Measurements from ENCODE around the gene P2RY8.
"Not testable (repeated sequence)": the region's sequence is repeated elsewhere in the genome, so short reads cannot be mapped to it uniquely, and the experiment has no call there.

Gene P2RY8

DNA sequence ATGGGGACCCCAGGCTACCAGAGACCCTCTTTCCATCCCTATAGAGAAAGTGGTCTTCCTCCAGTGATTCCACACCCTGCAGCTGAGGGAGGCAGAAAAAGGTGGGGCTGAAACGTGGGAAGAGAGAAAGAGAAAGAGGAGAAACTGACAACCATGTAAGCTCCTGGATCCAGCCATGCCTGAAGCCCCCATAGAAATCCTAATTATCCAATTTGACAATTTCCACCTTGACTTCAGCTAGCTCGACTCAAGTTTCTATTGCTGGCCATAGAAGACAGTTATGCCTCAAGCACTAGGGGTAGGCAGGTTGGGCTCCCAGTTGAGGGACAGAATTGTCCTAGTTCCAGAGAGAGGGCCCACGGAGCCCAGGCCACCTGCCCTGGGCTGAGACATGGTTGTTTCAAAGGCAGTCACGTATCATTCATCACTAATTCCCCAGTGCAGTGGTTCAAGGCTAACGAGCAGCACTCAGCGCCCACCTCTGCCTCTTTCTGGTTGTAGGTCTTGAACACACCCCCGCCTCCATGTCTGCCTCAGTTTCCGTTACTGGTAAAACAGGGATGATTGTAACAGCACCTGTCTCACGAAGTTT lies 44.5 kb downstream of the P2RY8 start:
- Mint-ChIP-seq H3K4me3 (peak overlapping the region; percentile 81 to 84), H3K36me3 (peaks cover 28 to 54% of the 10 kb centered on the region in 2 donors), H3K27ac (peak overlapping the region; percentile 93), H3K4me1 (peaks cover 52 to 79% of the 10 kb centered on the region in 2 donors), H3K9me3 (peaks cover 10 to 13% of the 10 kb centered on the region in 2 donors), H3K27me3 (no peaks in the 10 kb centered on the region)
- DNase-seq: no peak
- ATAC-seq (replicated peaks): no peak

- Mint-ChIP-seq H3K27ac (peak overlapping the region; percentile 93), H3K4me3 (peak overlapping the region; percentile 81 to 84), H3K27me3 (no peaks in the 10 kb centered on the region), H3K4me1 (peaks cover 58 to 79% of the 10 kb centered on the region in 2 donors), H3K9me3 (peaks cover 10 to 13% of the 10 kb centered on the region in 2 donors), H3K36me3 (peaks cover 35 to 57% of the 10 kb centered on the region in 2 donors)
- DNase-seq (peak; percentile 73), ATAC-seq (replicated peaks) (peak; percentile 77 to 82)
Observed at GRCh38 chrX:1491851-1492349, 45.1 kb downstream of the P2RY8 start.

DNA sequence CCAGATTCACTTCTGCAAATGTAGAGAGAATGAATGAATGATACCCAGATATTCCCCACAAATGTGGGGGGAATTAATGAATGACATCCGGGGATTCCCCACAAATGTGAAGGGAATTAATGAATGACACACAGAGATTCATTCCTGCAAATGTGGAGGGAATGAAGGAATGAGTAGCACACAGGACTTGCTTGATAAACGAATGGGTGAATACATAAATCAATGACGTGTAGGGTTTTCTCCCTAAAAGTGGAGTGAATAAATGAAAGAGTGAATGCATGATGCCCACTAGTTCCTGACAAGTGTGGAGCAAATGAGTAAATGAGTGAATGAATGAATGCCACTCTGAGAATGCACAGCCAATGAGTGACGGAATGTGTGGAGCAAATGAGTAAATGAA lies 45.7 kb downstream of the P2RY8 start:
- peak overlapping the region; percentile 93 for H3K27ac Mint-ChIP-seq
- not testable (repeated sequence) for DNase-seq; H3K27me3 Mint-ChIP-seq; ATAC-seq (replicated peaks)
- H3K4me1 Mint-ChIP-seq: peaks cover 57 to 75% of the 10 kb centered on the region in 2 donors
- peaks cover 40 to 55% of the 10 kb centered on the region in 2 donors for H3K36me3 Mint-ChIP-seq
- H3K9me3 Mint-ChIP-seq: peaks cover 10 to 13% of the 10 kb centered on the region in 2 donors
- H3K4me3 Mint-ChIP-seq: peak overlapping the region in 1 of 2 donors; percentile 30

DNA sequence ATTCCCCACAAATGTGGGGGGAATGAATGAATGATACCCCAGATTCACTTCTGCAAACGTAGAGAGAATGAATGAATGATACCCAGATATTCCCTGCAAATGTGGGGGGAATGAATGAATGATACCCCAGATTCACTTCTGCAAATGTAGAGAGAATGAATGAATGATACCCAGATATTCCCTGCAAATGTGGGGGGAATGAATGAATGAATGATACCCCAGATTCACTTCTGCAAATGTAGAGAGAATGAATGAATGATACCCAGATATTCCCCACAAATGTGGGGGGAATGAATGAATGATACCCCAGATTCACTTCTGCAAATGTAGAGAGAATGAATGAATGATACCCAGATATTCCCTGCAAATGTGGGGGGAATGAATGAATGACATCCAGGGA lies 46.3 kb downstream of the P2RY8 start:
- Mint-ChIP-seq H3K9me3 (peaks cover 10 to 13% of the 10 kb centered on the region in 2 donors), H3K4me1 (peaks cover 53 to 69% of the 10 kb centered on the region in 2 donors), H3K36me3 (peaks cover 42 to 53% of the 10 kb centered on the region in 2 donors)
- H3K27ac Mint-ChIP-seq; DNase-seq; H3K27me3 Mint-ChIP-seq; H3K4me3 Mint-ChIP-seq; ATAC-seq (replicated peaks): not testable (repeated sequence)

DNA sequence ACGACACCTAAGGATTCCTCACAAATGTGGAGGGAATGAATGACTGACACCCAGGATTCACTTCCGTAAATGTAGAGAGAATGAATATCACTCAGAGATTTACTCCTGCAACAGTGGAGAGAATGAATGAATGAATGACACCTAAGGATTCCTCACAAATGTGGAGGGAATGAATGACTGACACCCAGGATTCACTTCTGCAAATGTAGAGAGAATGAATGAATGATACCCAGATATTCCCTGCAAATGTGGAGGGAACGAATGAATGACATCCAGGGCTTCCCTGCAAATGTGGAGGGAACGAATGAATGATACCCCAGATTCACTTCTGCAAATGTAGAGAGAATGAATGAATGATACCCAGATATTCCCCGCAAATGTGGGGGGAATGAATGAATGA lies 47.6 kb downstream of the P2RY8 start:
- H3K27ac Mint-ChIP-seq: peak overlapping the region; percentile 56
- peaks cover 46 to 64% of the 10 kb centered on the region in 2 donors for H3K4me1 Mint-ChIP-seq
- H3K4me3 Mint-ChIP-seq: peak overlapping the region in 1 of 2 donors; percentile 17

DNA sequence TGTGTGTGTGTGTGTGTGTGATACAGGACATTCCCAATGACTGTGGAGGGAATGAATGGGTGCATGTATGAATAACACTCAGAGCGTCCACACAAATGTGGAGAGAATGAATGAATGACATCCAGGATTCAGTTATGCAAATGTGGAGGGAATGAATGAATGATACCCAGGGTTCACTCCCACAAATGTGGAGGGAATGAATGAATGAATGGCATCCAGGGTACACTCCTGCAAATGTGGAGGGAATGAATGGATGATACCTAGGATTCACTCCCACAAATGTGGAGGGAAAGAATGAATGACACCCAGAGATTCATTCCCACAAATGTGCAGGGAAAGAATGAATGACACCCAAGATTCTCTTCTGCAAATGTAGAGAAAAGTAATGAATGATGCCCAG lies 48.2 kb downstream of the P2RY8 start:
- Mint-ChIP-seq H3K4me1 (peaks cover 47 to 64% of the 10 kb centered on the region in 2 donors), H3K27ac (peak overlapping the region; percentile 69), H3K27me3 (no peaks in the 10 kb centered on the region), H3K9me3 (peaks cover 10 to 13% of the 10 kb centered on the region in 2 donors), H3K4me3 (no peak overlapping the region), H3K36me3 (peaks cover 47 to 66% of the 10 kb centered on the region in 2 donors)
- DNase-seq (no peak), ATAC-seq (replicated peaks) (no peak)

More for the DNA sequence above, 47.6 kb downstream of the P2RY8 start:
- Mint-ChIP-seq H3K9me3 (peaks cover 10 to 13% of the 10 kb centered on the region in 2 donors), H3K36me3 (peaks cover 43 to 60% of the 10 kb centered on the region in 2 donors)
- not testable (repeated sequence) for ATAC-seq (replicated peaks); DNase-seq; H3K27me3 Mint-ChIP-seq

GRCh38 chrX:1488141-1488540 lies 48.8 kb downstream of the P2RY8 start:
- Mint-ChIP-seq H3K36me3 (peaks cover 50 to 64% of the 10 kb centered on the region in 2 donors), H3K4me3 (peak overlapping the region in 1 of 2 donors; percentile 46), H3K4me1 (peaks cover 45 to 64% of the 10 kb centered on the region in 2 donors), H3K27ac (peak overlapping the region; percentile 69), H3K27me3 (no peaks in the 10 kb centered on the region), H3K9me3 (peaks cover 10 to 13% of the 10 kb centered on the region in 2 donors)
- DNase-seq (no peak), ATAC-seq (replicated peaks) (no peak)

DNA sequence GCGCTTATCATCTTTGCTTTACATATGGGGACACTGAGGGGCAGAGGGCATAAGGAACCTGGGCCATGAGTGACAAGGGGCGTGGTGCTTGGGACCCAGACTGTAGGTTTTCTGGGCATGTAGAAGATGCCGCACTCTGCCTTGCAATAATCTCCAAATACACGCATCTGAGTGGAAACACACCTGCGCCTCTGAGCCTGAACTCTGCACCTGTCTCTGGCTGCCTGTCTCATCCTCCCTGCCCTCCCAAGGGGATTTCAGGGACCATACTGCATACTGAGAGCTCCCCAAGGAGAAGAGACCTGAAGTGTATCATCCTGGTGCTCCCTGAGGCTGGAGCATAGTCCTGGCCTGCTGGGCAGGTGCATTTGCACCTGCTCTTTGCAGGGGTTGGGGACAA lies 49.6 kb downstream of the P2RY8 start:
- H3K4me3 Mint-ChIP-seq: peak overlapping the region in 1 of 2 donors; percentile 2
- H3K4me1 Mint-ChIP-seq: peaks cover 38 to 62% of the 10 kb centered on the region in 2 donors
- peak overlapping the region; percentile 77 for H3K27ac Mint-ChIP-seq
- H3K9me3 Mint-ChIP-seq: peaks cover 10 to 13% of the 10 kb centered on the region in 2 donors
- no peak for DNase-seq
- H3K36me3 Mint-ChIP-seq: peaks cover 44 to 65% of the 10 kb centered on the region in 2 donors
- no peak for ATAC-seq (replicated peaks)
- no peaks in the 10 kb centered on the region for H3K27me3 Mint-ChIP-seq

DNA sequence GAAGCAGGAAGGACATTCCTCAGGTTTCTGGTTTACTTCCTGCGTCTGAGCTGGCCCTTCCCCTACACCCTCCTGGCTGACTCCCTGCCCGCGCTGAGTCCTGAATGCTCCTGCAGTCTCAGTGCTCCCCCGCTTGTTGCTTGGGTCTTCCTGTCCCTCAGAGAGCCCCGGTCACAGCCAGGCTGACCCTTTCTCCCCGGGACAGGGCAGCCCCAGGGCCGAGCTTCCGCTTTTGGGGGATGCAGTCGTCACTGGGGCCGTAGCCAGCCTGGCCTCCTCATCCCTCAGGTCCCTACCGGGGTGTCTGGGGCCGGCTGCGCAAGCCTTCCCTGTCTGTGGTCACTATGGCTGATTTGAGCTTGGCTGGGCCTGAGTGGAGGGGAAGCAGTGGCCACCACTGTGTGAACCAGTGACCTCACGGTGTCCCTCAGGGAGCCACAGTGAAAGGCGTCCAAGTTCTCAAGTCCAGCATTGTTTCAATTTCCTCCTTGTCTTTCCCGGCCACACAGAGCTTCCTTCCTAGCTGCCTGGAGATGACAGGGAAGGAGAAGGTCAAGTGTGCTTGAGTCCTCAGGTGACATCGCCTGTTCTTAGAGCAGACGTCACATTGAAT lies 50.1 kb downstream of the P2RY8 start:
- H3K9me3 Mint-ChIP-seq: peaks cover 5 to 8% of the 10 kb centered on the region in 2 donors
- peak overlapping the region; percentile 77 for H3K27ac Mint-ChIP-seq
- H3K4me1 Mint-ChIP-seq: peaks cover 37 to 62% of the 10 kb centered on the region in 2 donors
- ATAC-seq (replicated peaks) (no peak), DNase-seq (no peak)
- H3K27me3 Mint-ChIP-seq: no peaks in the 10 kb centered on the region
- H3K36me3 Mint-ChIP-seq: peaks cover 43 to 65% of the 10 kb centered on the region in 2 donors
- peak overlapping the region in 1 of 2 donors; percentile 25 for H3K4me3 Mint-ChIP-seq

DNA sequence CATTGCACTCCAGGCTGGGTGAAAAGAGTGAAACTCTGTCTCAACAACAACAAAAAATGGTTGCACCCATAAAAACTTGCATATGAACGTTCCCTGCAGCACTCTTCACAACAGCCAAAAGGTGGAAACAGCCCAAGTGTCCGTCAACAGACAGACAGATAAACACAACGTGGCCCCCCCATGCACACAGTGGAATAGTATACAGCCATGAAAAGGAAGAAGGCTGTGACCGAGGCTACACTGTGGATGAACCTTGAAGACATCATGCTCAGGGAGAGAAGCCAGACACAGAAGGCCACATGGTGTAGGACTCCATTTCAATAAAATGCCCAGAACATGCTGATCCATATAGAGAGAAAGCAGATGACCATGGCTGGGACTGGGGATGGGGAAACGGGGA lies 50.8 kb downstream of the P2RY8 start:
- DNase-seq: no peak
- Mint-ChIP-seq H3K9me3 (peaks cover under 1 to 1% of the 10 kb centered on the region in 2 donors), H3K4me3 (no peak overlapping the region), H3K27me3 (no peaks in the 10 kb centered on the region), H3K27ac (no peak overlapping the region), H3K36me3 (peaks cover 39 to 63% of the 10 kb centered on the region in 2 donors), H3K4me1 (peaks cover 38 to 62% of the 10 kb centered on the region in 2 donors)
- ATAC-seq (replicated peaks): no peak

GRCh38 chrX:1485033-1485432 lies 52.0 kb downstream of the P2RY8 start:
- H3K4me1 Mint-ChIP-seq: peaks cover 47 to 71% of the 10 kb centered on the region in 2 donors
- no peaks in the 10 kb centered on the region for H3K27me3 Mint-ChIP-seq
- DNase-seq (no peak), ATAC-seq (replicated peaks) (no peak)
- peaks cover 0 to 4% of the 10 kb centered on the region in 2 donors for H3K9me3 Mint-ChIP-seq
- H3K36me3 Mint-ChIP-seq: peaks cover 47 to 70% of the 10 kb centered on the region in 2 donors
- no peak overlapping the region for H3K27ac Mint-ChIP-seq
- no peak overlapping the region for H3K4me3 Mint-ChIP-seq

GRCh38 chrX:1484638-1485019 lies 52.4 kb downstream of the P2RY8 start:
- Mint-ChIP-seq H3K4me1 (peaks cover 48 to 75% of the 10 kb centered on the region in 2 donors), H3K4me3 (peak overlapping the region; percentile 60 to 76), H3K9me3 (peaks cover 0 to 4% of the 10 kb centered on the region in 2 donors), H3K27me3 (no peaks in the 10 kb centered on the region), H3K27ac (peak overlapping the region; percentile 100), H3K36me3 (peaks cover 51 to 74% of the 10 kb centered on the region in 2 donors)
- DNase-seq (no peak), ATAC-seq (replicated peaks) (peak; percentile 8 to 11)

GRCh38 chrX:1483843-1484637 lies 52.9 kb downstream of the P2RY8 start:
- Mint-ChIP-seq H3K4me3 (peak overlapping the region; percentile 76 to 81), H3K27me3 (no peaks in the 10 kb centered on the region), H3K4me1 (peaks cover 53 to 81% of the 10 kb centered on the region in 2 donors), H3K27ac (peak overlapping the region; percentile 100), H3K36me3 (peaks cover 55 to 75% of the 10 kb centered on the region in 2 donors), H3K9me3 (peaks cover 1 to 9% of the 10 kb centered on the region in 2 donors)
- peak; percentile 63 to 72 for ATAC-seq (replicated peaks)
- DNase-seq: peak; percentile 73

DNA sequence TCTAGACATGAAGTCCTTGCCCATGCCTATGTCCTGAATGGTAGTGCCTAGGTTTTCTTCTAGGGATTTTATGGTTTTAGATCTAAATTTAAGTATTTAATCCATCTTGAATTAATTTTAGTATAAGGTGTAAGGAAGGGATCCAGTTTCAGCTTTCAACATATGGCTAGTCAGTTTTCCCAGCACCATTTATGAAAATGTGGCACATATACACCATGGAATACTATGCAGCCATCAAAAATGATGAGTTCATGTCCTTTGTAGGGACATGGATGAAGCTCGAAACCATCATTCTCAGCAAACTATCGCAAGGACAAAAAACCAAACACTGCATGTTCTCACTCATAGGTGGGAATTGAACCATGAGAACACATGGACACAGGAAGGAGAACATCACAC lies 54.5 kb downstream of the P2RY8 start:
- H3K4me1 Mint-ChIP-seq: peaks cover 59 to 83% of the 10 kb centered on the region in 2 donors
- DNase-seq; ATAC-seq (replicated peaks); H3K27me3 Mint-ChIP-seq: not testable (repeated sequence)
- H3K4me3 Mint-ChIP-seq: peak overlapping the region in 1 of 2 donors; percentile 85
- H3K9me3 Mint-ChIP-seq: peaks cover 4 to 12% of the 10 kb centered on the region in 2 donors
- H3K27ac Mint-ChIP-seq: peak overlapping the region; percentile 98
- H3K36me3 Mint-ChIP-seq: peaks cover 59 to 77% of the 10 kb centered on the region in 2 donors
